PC-9 (cell line): ENCODE data around the gene CBFA2T3. TPM values are rescaled to one million over a fixed set of nuclear protein-coding genes. Genes with fewer than 3 reads are reported as not detected.

Experiments
- BruUV-seq: library from RNA; stranded (reverse); fragments of 400-500 nt; replicated peaks from 2 replicates; lab custom pipeline; 2021; lab: Mats Ljungman, UMichigan
- CTCF ChIA-PET: fragments of 300-600 bp; sonication (Branson Sonifier 250); formaldehyde crosslinking; loops from one replicate; lab custom pipeline; 2022; ENCODE audit warnings: antibody characterized with exemption; lab: Charles Lee
- POLR2A ChIA-PET: fragments of 300-600 bp; sonication (Branson Sonifier 250); formaldehyde crosslinking; loops from one replicate; lab custom pipeline; 2022; ENCODE audit warnings: antibody characterized with exemption; ENCODE audit not compliant: unreplicated experiment; lab: Charles Lee
- DNase-seq, 2 experiments: peaks; one replicate each; pipeline versions ENCODE4 v3.0.0 to v3.0.0-alpha.2; 2015 to 2022; ENCODE audit warnings: mixed read lengths in 1 of 2
- H2AFZ ChIP-seq: fragments of 200-600 bp; sonication (generic); 2 replicates; pipeline ENCODE4 v1.8.1; 2017; ENCODE audit warnings: antibody characterized with exemption
- H3F3A ChIP-seq: fragments of 200-600 bp; sonication (generic); 2 replicates; pipeline ENCODE4 v1.8.1; 2017; ENCODE audit warnings: antibody characterized with exemption, mild to moderate bottlenecking, low read depth; ENCODE audit not compliant: insufficient read depth
- H3K27ac ChIP-seq: fragments of 200-600 bp; sonication (generic); 2 replicates; pipeline ENCODE4 v1.6.1; 2016; ENCODE audit warnings: mixed run types
- H3K27me3 ChIP-seq: fragments of 200-600 bp; sonication (generic); 2 replicates; pipeline ENCODE4 v1.6.1; 2016; ENCODE audit warnings: low read depth, mixed run types; ENCODE audit not compliant: insufficient read depth
- H3K36me3 ChIP-seq: fragments of 200-600 bp; sonication (generic); 2 replicates; pipeline ENCODE4 v1.6.1; 2016; ENCODE audit warnings: low read depth, mixed run types
- H3K4me1 ChIP-seq: fragments of 200-600 bp; sonication (generic); replicated peaks from 2 replicates; pipeline ENCODE4 v1.6.1; 2016; ENCODE audit warnings: mixed run types; ENCODE audit not compliant: insufficient read depth
- H3K4me2 ChIP-seq: fragments of 200-600 bp; sonication (generic); 2 replicates; pipeline ENCODE4 v1.6.1; 2017; ENCODE audit warnings: mixed run types
- H3K4me3 ChIP-seq: fragments of 200-600 bp; sonication (generic); 2 replicates; pipeline ENCODE4 v1.6.1; 2016; ENCODE audit warnings: mixed run types
- H3K79me2 ChIP-seq: fragments of 200-600 bp; sonication (generic); 2 replicates; pipeline ENCODE4 v1.6.1; 2017; ENCODE audit warnings: low read depth, mixed run types
- H3K9me2 ChIP-seq: fragments of 200-600 bp; sonication (generic); 2 replicates; pipeline ENCODE4 v1.8.1; 2017; ENCODE audit warnings: mild to moderate bottlenecking; ENCODE audit not compliant: insufficient read depth
- H3K9me3 ChIP-seq: fragments of 200-600 bp; sonication (generic); 2 replicates; pipeline ENCODE4 v1.8.1; 2016; ENCODE audit warnings: low read depth; ENCODE audit not compliant: insufficient read depth
- H4K20me1 ChIP-seq: fragments of 200-600 bp; sonication (generic); 2 replicates; pipeline ENCODE4 v1.8.1; 2017; ENCODE audit not compliant: insufficient read depth
- EZH2 ChIP-seq: fragments of 200-600 bp; sonication (generic); IDR thresholded peaks from 2 replicates; pipeline ENCODE4 v1.8.0; 2017; ENCODE audit warnings: antibody characterized with exemption, low read depth
- intact Hi-C: fragments of 100-400 bp; cut with micrococcal nuclease; formaldehyde crosslinking; loops from one replicate; pipeline ENCODE4 v1.10.0; 2022; ENCODE audit not compliant: unreplicated experiment
- total RNA-seq: library from RNA; stranded (reverse); gene quantifications from 2 replicates; pipeline ENCODE4 v1.2.3, GENCODE V29; 2021
- TF ChIP-seq, protein P1 (sequence below): fragments of 200-600 bp; sonication (generic); conservative IDR thresholded peaks from 2 replicates; pipeline ENCODE4 v1.6.1; 2017; ENCODE audit warnings: mixed run types, antibody characterized with exemption, mild to moderate bottlenecking, moderate library complexity

The CBFA2T3 gene
- total RNA-seq, 1 experiment from 2014 or later = 1.0 TPM

DNA sequence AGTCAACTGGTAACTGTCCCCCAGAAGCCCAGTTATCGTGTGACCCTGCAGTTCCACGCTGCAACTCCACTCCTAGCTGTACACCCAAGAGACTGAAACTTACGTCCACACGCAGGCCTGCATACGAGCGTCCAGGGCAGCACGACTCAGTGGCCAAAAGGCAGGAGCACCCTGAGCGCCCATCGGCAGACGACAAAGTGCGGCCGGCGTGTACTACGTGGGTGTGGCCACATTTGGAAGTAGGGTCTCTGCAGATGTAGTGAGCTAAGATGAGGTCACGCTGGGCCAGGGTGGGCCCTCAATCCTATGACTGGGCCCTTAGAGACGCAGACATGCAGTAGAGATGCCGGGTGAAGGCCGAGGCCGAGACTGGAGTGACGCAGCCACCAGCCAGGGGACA, 133.8 kb downstream of the CBFA2T3 start:
- intact Hi-C loops = no loop called here
- POLR2A ChIA-PET = no interaction called here

DNA sequence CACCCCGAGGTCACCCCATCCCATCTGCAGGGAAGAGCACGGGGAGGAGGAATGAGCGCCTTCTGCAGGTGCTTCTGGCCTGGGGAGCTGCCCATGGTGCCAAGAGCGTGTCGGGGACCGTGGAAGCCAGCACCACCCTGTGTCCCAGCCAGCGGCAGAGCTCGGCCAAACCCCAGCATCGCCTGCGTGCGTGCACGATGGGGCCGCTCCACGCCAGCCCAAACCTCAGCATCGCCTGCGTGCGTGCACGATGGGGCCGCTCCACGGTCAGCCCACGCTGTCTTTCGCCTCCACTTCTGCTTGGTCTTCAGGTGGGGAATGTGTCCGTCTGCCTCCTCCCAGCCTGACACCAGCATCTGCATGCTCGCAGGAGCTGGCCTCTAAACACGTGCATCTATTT, 134.2 kb downstream of the CBFA2T3 start:
- Histone ChIP-seq H3K4me2 (no peak overlapping the region), H3F3A (no peaks in the 10 kb centered on the region), H3K4me1 (no peaks in the 10 kb centered on the region), H3K79me2 (no peaks in the 10 kb centered on the region), H4K20me1 (no peaks in the 10 kb centered on the region), H3K4me3 (no peak overlapping the region), H2AFZ (no peak overlapping the region), H3K36me3 (no peaks in the 10 kb centered on the region), H3K27ac (no peak overlapping the region), H3K27me3 (no peaks in the 10 kb centered on the region), H3K9me3 (no peaks in the 10 kb centered on the region), H3K9me2 (no peaks in the 10 kb centered on the region)
- BruUV-seq = no TSS peak
- ChIA-PET POLR2A (no interaction called here), CTCF (no interaction called here)
- no peak for DNase-seq
- TF ChIP-seq, protein P1, sequence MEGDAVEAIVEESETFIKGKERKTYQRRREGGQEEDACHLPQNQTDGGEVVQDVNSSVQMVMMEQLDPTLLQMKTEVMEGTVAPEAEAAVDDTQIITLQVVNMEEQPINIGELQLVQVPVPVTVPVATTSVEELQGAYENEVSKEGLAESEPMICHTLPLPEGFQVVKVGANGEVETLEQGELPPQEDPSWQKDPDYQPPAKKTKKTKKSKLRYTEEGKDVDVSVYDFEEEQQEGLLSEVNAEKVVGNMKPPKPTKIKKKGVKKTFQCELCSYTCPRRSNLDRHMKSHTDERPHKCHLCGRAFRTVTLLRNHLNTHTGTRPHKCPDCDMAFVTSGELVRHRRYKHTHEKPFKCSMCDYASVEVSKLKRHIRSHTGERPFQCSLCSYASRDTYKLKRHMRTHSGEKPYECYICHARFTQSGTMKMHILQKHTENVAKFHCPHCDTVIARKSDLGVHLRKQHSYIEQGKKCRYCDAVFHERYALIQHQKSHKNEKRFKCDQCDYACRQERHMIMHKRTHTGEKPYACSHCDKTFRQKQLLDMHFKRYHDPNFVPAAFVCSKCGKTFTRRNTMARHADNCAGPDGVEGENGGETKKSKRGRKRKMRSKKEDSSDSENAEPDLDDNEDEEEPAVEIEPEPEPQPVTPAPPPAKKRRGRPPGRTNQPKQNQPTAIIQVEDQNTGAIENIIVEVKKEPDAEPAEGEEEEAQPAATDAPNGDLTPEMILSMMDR = no peak
- TF ChIP-seq EZH2 = no peak
- intact Hi-C loops = no loop called here

More for the DNA sequence above, 133.8 kb downstream of the CBFA2T3 start:
- H3K4me3 ChIP-seq = no peak overlapping the region
- no peak overlapping the region for H2AFZ ChIP-seq
- TF ChIP-seq, protein P1 = no peak
- no peak for TF ChIP-seq EZH2
- H3K4me2 ChIP-seq = no peak overlapping the region
- no peaks in the 10 kb centered on the region for H3F3A ChIP-seq
- no peaks in the 10 kb centered on the region for H4K20me1 ChIP-seq
- BruUV-seq = no TSS peak
- H3K9me2 ChIP-seq = no peaks in the 10 kb centered on the region
- CTCF ChIA-PET = no interaction called here
- no peaks in the 10 kb centered on the region for H3K4me1 ChIP-seq
- H3K79me2 ChIP-seq = no peaks in the 10 kb centered on the region
- no peak overlapping the region for H3K27ac ChIP-seq
- H3K36me3 ChIP-seq = no peaks in the 10 kb centered on the region
- H3K27me3 ChIP-seq = no peaks in the 10 kb centered on the region
- no peaks in the 10 kb centered on the region for H3K9me3 ChIP-seq
- DNase-seq = no peak

- no TSS peak for BruUV-seq
- Histone ChIP-seq H2AFZ (no peak overlapping the region), H3K36me3 (no peaks in the 10 kb centered on the region), H3K4me1 (no peaks in the 10 kb centered on the region), H3K9me3 (no peaks in the 10 kb centered on the region), H3K4me2 (no peak overlapping the region), H3K9me2 (no peaks in the 10 kb centered on the region), H3K79me2 (no peaks in the 10 kb centered on the region), H3K4me3 (no peak overlapping the region), H3K27me3 (no peaks in the 10 kb centered on the region), H4K20me1 (no peaks in the 10 kb centered on the region), H3K27ac (no peak overlapping the region), H3F3A (no peaks in the 10 kb centered on the region)
- no peak for DNase-seq
- intact Hi-C loops = no loop called here
- ChIA-PET CTCF (no interaction called here), POLR2A (no interaction called here)
- no peak for TF ChIP-seq EZH2
- TF ChIP-seq, protein P1 = no peak
Observed at GRCh38 chr16:88842308-88842756, 134.7 kb downstream of the CBFA2T3 start.
